SH-SY5Y (cell line): Measurements from ENCODE around the gene DENND10.

Experiments
- GATA2 ChIP-seq: IDR thresholded peaks from 2 replicates; pipeline ENCODE4 v1.6.1; 2011; ENCODE audit warnings: mild to moderate bottlenecking, low read depth, low read length
- GATA3 ChIP-seq: IDR thresholded peaks from 2 replicates; pipeline ENCODE4 v1.6.1; 2011; ENCODE audit warnings: low read depth, mild to moderate bottlenecking, low read length, moderate library complexity

Gene DENND10

DNA sequence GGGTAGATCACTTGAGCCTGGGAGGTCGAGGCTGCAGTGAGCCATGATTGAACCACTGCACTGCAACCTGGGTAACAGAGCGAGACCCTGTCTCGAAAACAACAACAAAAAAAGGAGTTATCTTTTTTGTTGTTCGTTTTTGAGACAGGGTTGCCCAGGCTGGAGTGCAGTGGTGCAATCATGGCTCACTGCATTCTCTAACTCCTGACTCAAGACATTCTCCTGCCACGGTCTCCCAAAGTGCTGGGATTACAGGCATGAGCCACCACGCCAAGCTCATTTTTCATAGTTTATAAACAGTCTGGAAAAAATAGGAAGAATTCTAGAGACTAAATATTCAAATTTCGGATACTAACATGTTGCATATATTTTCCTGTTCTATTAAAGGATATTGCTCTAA is 32.2 kb downstream of the DENND10 start:
- no peak for TF ChIP-seq GATA3
- no peak for TF ChIP-seq GATA2

GRCh38 chr10:119138346-119139306 is 34.7 kb downstream of the DENND10 start:
- TF ChIP-seq GATA2 (no peak), GATA3 (no peak)

GRCh38 chr10:119139464-119140067 is 35.7 kb downstream of the DENND10 start:
- TF ChIP-seq GATA2 (no peak), GATA3 (no peak)

- TF ChIP-seq GATA2 (no peak), GATA3 (no peak)
These were observed 36.8 kb downstream of the DENND10 start for GRCh38 chr10:119140603-119141245.

DNA sequence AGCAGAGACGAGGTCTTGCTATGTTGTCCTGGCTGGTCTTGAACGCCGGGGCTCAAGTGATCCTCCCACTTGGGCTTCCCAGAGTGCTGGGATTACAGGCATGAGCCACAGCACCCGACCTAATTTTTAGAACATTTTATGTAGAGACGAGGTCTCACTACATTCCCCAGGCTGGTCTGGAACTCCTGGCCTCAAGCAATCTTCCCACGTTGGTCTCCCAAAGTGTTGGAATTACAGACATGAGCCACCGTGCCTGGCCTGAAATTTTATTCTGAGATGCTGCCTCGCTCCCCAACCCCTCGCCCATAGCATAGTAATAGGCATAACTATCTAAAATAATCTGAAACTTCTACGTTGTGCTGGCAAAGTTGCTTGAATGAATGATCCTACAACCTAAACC is 39.7 kb downstream of the DENND10 start:
- TF ChIP-seq GATA3: no peak
- no peak for TF ChIP-seq GATA2

DNA sequence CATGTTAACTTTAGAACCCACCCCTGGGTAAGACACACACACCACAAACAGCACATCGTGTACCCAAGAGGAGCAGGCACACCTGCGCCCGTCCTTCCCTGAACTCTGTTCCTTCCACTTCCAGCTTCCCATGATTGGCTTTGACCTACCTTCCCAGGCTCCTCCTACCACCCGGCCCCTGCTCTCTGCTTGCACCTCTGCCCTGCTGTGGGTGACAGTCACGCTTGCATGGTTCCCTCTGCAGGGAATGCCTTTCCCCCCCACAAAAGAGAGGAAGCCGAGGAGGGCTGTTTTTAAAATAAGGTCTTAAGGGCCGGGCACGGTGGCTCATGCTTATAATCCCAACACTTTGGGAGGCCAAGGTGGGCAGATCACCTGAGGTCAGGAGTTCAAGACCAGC is 45.2 kb downstream of the DENND10 start:
- TF ChIP-seq GATA2 (no peak), GATA3 (no peak)

GRCh38 chr10:119149729-119150128 is 45.8 kb downstream of the DENND10 start:
- TF ChIP-seq GATA2 (no peak), GATA3 (no peak)

DNA sequence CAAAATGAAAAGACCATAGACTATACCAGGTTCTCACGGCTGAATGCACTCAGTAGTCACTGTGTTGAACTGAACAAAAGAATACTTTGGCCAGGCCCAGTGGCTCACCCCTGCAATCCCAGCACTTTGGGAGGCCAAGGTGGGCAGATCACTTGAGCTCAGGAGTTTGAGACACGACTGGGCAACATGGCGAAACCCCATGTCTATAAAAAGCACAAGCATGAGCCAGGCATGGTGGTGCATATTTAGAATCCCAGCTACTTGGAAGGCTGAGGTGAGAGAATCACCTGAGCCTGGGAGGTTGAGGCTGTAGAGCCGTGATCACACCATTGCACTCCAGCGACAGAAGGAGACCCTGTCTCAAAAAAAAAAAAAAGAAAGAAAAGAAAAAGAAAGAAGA is 49.1 kb downstream of the DENND10 start:
- TF ChIP-seq GATA2 (no peak), GATA3 (no peak)

- TF ChIP-seq GATA3 (no peak), GATA2 (no peak)
These were observed 49.7 kb downstream of the DENND10 start for GRCh38 chr10:119153661-119154060.

DNA sequence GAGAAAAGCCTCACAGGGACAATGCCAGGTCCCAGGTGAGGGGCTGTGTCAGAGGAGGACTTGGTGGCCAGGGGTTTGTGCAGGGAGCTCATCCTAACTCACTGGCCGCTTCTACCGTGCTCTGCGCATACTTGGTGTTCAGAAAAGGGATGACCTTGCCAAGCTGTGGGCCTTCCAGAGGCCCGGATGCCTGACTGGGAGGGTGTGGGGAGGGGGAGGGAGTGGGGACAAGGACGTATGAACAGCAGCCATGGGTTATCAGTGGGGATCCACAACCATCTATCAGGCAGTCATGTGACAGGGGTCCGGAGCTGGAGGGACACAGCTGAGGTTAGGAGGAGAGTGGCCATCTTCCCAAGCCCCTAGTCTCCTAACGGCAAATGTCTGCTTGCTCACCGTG is 55.4 kb downstream of the DENND10 start:
- TF ChIP-seq GATA2: no peak

- no peak for TF ChIP-seq GATA3
These were observed 58.0 kb downstream of the DENND10 start for GRCh38 chr10:119161680-119162451.

GRCh38 chr10:119162452-119163092 is 58.7 kb downstream of the DENND10 start:
- TF ChIP-seq GATA3: no peak
- TF ChIP-seq GATA2: no peak

DNA sequence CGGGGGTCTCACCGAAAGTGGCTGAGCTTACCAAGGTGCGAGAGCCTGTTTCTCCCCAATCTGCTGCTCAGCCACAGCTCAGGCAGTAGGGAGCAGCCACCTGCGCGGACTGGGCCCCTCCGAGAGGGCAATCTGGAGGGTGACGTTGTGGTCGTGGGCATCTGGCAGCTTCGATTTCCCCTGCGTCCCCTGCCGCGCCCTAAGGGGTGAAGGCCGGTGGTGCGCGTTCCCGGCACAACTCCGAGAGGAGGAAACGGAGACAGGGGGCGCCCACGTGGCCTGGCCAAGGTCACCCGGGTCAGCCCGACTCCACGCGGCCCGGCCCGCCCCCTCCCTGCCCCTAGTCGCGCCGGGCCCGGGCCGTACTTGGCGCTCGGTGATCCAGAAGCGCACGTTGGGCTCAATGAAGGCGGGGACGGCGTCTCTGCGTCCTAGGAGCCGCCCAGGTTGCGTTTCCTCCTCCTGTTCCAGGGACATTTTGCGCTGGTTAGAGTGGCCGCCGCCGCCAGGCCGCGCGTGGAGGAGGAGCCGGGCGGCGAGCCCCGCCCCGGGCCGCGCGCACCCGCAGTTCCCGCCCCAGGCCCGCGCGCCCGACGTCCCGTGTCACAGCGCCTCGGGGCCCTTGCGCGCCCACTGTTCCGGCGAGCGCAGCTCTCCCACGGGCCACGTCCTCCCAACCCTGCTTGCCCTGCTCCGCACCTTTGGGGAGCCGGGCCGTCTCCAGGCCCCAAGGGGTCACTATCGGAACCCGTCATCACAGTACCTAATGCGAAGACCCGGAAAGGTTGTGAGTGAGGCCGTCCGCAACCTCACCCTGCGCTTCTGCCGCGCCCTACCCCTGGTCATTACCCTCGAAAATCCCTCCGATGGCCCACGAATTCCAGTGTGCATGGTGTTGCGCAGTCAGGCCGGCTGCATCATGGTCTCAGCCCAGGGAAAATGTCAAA is 61.5 kb downstream of the DENND10 start, which contains the start of gene SFXN4:
TSS of gene SFXN4 (minus strand) at position 544 of the 947 bp plus-strand sequence. CDS start at position 477, 67 bp downstream.
- TF ChIP-seq GATA2 (no peak), GATA3 (no peak)
